ENCODE results near the gene CCDC32.

The CCDC32 gene

DNA sequence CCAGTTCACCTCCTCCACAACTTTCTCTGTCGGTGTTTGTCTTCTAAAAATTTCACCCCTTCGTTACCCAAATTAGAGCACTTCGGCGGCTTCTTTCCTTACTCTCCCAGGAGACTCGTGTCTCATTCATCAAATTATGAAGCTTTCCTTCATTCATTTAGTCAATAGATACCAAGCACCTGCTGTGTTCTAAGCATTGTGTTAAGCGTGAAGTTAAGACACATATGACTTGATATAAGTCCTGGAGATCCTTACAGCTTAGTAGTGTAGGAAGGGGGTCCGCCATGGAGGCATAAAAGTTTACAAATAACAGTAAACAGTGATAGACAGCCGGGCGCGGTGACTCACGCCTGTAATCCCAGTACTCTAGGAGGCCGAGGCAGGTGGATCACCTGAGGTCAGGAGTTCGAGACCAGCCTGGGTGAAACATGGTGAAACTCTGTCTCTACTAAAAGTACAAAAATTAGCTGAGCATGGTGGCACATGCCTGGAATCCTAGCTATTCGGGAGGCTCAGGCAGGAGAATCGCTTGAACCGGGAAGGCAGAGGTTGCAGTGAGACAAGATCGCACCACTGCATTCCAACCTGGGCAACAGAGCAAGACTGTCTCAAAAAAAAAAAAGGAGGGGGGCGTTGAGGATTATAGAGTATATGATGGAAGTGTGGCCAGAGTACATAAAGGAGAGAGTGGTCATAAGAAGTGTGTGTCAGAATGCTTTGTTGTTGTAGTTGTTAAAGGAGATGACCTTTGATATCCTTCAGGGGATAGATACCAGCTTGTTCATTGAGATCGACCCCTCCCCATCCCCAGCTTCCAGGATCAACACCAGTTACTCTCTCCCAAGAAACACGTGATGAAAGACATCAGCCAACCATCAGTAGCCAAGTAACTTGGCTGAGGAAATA is 744 bp upstream of the CCDC32 start:
- DNase-seq, result no peak

DNA sequence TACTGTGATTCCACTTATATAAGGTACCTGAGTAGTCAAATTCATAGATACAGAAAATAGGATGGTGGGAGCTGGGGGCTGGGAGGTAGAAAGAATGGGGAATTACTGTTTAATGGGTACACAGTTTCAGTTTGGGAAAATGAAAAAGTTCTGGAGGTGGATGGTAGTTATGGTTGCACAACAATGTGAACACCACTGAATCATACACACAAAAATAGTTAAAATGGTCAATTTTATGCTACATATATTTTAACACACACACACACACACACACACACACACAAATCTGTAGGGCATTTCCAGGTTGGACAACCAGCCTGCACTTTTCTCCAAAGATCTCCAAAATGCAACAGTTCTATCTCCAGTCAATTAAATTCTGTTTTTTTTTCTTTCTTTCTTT is 1.4 kb downstream of the CCDC32 start:
- no peak for DNase-seq

DNA sequence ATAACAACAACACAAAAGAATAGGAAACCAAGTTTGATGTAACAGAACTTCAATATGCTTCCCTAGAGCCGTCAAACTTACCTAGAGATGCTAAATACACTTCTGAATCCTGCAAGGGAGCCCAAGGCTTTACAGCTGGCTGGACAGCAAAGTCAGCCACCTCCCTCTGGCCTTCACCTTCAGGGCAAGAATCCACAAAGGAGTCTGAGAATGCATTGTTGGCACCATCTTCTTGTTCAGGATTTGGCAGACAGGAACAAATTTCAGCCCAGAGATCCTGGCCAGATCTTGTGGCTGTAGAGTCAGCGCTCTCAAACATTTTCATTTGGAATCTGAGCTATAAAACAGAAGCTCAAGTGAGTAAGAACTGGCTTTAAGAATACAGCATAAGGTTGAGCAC is 2.2 kb downstream of the CCDC32 start:
- DNase-seq, result no peak

DNA sequence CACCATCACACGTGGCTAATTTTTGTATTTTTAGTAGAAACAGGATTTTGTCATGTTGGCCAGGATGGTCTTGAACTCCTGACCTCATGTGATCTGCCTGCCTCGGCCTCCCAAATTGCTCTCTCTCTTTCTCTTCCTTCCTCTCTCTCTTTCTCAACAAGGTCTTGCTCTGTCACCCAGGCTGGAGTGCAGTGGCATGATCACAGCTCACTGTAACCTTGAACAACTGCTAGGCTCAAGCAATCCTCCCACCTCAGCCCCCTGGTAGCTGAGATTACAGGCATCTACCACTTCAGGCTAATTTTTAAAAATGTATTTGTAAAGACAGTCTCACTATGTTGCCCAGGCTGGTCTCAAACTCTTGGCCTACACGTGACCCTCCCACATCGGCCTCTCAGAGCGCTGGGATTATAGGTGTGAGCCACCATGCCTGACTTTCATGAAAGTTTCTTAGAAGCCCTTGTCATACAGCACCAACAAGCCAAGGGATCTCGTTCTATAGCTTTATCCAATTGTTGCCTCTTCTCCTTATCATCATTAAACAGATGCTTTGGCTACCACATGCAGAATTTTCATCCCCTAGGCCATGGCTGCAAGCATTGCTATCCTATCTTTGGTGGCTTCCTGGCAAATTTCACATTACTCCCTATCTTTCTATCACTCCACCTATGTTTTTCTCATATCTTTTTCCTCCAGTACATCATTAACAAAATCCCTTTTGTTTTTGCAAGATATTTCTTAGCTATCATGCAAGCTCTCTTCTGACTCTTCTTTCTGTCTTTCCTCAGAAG is 5.7 kb downstream of the CCDC32 start:
- DNase-seq, result no peak

DNA sequence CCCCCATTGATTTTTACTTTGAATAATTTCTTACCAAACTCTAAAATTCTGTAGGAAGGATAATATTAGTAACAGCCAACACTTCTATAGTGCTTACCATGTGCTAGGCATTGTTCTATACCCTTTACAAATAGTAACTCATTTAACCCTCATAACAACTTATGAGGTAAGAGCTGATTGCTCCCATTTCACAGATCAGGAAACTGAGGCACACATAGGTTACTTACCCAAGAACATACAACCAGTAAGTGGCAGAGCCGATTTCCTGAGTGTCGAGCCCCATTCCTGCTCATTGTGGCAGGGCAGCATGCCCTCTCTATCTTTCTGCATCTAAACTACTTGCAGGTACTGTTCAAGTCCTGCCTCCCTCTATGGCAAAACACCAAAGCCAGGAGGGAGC is 9.0 kb downstream of the CCDC32 start:
- no peak for DNase-seq

DNA sequence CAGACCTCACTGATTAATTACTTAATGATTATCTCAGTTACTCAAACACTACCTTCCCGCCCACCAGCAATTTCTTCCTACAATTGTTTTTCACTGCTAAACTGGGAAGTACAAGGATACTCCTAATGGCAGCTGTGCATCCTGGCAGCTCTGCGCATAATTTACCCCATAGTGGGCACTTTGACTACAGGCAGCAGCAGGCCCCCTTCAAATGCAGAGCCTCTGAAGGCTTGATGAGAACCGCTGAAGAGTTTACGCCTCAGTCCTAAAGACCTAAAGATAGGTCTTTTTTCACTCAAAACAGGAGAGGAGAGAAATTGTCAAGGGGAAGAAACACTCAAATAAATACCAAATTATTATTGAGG is 10.7 kb downstream of the CCDC32 start:
- DNase-seq, result no peak

DNA sequence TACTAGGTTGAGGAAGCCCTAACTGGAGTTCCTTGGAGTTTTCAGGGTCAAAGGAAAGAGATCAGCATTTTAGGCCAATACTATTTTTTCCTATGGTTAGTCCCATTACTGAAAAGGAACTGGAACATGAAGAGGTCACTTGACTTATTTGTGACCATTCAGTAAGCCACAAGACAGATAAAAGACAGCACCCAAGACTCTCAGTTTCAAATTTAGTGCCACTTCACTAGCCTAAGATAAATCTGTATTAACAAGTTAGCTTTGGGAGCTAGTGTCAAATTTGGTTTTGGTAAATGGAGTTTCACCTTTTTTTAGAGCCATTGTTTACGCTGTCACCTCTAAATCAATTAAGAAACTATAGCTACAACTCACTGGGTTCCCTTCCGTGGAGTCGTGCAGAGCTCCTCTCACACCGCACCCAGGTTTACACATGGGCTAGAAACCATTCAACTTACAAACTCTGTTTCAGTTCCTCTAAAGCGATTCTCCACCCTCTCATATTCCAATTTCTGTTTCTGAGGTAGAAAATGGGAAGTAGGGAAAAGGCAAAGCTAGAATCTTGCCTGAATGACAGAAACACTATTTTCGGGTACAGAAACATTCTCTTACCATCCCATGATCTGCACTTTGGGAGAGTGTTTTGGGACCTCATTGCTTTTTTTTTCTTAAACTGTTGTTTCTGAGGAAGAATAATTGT is 14.4 kb downstream of the CCDC32 start:
- DNase-seq, result no peak

DNA sequence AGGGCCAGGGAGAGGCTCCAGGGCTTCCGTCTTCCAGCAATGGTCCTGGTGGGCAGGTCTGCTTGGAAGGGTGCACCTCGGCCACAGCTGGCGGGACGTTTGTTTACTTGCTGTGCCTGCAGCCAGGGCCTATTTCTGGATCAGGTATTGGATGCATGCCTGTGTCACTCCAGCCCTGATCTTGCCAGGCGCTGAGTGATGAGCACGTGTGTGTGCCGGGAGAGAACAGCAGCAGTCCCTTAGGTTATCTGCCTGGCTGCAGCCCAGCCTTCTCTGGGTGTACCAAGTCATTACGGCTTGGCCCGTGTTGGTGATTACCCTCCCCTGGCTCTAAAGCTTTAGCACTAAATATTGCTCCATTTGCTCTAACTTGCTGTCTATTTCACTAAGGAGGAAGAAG is 14.9 kb downstream of the CCDC32 start:
- no peak for DNase-seq

DNA sequence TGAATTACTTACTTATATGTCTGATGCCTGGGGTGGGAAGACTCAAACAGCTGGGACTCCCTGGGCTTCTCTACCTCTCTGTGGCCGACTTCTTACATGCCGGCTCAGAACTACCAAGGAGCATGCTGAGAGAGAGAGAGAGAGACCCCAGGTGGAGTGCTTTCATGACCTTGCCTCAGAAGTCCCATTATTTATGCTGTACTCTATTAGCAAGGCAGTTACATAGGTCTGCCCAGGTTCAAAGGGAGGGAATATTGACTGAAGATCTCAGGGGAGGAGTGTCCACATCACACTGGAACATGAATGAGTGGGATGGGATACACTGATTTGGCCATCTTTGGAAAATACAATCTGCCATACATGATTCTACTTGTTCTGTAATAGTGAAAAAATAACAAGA is 16.2 kb downstream of the CCDC32 start:
- no peak for DNase-seq

DNA sequence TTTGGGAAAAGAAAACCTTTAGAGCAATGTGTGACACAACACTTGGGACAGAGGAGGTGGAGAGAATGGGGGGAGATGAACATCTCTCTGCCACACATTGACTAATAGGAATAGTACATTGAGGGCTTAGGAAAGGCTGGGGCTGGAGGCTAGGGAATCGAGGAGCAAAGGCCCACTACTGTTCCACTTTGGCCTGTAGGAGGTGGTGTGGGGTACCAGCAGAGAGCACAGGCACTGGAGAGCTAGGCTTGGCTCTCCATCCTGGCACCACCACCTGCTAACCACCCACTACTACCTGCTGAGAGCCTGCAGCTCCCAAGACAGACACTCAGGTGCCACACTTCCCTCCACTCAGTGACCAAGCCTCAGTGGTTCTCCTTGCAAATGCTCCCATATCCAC is 19.4 kb downstream of the CCDC32 start:
- no peak for DNase-seq

DNA sequence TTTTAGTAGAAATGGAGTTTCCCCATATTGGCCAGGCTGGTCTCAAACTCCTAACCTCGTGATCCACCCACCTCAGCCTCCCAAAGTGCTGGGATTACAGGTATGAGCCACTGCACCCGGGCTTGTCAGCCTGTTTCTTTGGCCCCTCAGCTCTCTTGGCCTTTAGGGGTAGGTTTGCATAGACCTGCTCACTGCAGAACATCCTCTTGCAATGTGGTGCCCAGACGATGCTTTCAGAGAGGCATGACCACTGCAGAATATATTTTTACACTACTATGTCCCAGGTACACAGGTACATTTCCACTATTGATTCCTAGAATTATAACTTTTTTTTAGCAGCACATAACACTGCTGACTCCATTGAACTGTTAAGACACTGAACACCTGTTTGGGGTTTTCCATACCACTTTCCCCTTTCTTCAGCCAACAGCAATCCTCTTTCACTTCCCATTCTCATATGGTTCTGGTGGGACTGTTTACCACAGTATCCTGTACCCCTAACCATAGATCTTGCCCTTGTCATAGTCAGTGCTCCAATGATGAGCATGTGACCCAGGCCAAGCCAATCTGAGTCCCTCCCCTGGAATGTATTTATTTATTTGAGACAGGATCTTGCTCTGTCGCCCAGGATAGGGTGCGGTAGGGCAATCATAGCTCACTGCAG is 21.1 kb downstream of the CCDC32 start:
- no peak for DNase-seq

DNA sequence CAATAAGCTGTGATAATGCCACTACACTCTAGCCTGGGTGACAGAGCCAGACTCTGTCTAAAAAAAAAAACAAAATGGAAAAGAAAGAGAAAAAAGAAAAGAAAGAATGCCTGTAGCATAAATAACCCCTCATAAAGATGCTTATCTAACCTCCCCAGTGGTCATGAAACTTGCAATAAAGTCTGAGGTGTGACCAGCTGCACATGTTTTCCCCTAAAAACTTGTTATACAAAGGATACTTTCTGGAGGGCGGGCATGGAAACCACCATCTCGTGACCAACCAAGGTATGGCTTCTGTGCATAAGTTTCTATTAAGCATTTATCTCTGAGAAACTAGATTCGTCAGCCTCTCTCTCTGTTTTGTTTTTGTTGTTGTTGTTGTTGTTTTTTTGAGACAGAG is 21.8 kb downstream of the CCDC32 start:
- DNase-seq, result no peak

DNA sequence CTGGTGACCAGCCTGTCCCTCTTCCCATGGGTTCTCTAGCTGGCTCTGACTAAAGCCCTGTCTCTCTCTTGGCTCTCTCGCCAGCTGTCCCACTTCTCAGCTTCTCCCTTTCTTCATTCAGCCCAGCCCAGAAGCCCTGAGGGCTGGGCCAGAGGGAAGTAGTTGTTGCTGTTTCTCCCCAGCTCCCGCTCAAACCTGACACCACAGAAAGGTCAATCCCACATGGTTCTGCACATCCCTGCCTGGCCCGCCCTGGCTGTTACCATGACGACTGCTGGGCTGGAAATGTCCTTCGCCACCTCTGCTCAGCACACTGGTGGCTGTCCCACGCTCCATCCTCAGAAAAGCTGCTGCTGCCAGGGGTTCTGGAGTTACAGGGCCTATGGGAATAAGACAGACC is 25.9 kb downstream of the CCDC32 start:
- DNase-seq, result no peak

DNA sequence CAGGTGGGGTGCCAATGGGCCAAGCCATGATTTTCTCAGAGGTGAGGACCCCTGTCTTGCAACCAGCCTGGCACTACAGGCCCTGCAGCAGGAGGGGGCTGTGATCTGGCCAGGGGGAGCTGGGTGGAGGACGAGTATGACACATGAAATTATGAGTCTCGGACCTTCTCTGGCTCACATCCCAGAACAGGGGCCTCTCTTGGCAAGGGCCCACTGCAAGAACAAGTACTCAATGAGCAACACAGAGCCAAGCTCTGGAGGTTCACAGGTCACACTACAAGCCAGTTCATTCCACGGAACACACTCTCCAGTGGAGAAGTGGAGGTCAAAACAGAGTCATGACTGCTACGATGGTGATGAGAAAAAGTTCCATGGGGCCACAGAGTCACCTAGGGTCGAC is 28.3 kb downstream of the CCDC32 start:
- no peak for DNase-seq

DNA sequence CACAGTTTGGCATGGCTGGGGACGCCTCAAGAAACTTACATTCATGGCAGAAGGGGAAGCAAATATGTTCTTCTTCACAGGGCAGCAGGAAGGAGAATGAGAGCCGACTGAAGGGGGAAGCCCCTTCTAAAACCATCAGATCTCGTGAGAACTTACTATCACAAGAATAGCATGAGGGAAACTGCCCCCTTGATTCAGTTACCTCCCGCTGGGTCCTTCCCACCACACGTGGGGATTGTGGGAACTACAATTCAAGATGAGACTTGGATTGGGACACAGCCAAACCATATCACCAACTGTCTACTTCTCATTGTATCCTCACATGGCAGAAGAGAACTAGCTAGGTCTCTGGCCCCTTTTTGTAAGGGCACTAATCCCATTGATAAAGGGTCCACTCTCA is 30.5 kb downstream of the CCDC32 start:
- no peak for DNase-seq

DNA sequence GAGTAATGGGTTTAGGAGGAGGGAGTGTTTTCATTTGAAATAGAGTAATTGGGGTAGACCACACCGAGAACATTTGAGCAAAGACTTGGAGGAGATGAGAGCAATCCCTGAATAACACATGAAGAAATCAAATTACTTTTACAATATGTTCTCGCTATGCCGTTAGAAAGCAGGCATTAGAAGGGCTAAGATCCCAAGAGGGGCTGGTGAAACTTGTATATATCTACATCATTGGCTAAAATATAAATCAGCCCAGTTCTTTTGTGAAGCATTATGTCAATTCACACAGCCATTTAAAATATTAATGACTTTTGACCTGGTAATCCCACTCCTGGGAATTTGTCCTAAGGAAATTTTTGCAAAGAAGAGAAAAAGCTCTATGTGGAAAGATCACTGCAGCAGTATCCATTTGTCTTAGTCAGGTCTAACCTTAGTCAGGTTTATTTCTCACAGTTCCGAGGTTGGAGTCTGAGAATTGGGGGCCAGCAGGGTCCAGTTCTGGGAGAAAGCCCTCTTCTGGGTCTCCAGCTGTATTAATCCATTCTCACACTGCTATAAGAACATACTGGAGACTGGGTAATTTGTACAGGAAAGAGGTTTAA is 31.0 kb downstream of the CCDC32 start:
- no peak for DNase-seq

DNA sequence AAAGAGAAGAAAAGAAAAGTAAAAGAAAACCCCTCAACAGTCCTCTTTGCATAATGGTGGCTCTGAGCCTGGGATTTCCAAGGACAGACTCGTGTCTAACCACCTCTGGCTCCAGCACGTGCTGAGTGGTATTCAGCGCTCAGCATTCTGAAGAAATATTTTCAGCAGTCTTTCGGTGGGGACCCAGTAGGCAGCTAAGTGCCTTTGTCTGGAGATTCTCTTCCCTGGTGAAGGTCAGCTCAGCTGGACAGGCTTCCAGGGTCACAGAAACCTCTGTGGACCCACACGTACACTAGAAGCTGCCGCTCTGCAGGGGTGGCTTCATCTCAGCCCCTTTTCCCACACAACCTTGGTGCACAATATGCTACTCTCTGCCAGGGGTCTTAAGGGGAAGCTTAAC is 36.0 kb downstream of the CCDC32 start:
- no peak for DNase-seq

DNA sequence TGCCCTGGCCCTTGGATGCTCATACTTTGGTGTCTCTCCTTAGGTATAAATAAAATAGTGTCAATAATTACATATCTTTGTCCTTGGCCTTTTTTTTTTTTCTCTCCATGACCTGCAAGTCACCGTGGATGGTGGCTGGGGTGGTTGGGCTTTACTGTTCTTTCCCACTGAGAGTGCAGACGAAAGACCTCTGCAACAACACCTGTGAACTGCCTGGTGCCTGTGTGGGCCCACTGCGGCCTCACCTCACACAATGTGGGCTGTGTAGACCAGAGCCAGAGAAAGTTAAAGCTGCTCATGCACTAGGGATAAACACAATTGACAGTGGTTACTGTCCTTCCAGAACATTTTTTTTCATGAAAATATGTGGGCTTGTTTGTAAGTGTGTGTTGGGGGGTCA is 39.0 kb downstream of the CCDC32 start:
- DNase-seq, result no peak

DNA sequence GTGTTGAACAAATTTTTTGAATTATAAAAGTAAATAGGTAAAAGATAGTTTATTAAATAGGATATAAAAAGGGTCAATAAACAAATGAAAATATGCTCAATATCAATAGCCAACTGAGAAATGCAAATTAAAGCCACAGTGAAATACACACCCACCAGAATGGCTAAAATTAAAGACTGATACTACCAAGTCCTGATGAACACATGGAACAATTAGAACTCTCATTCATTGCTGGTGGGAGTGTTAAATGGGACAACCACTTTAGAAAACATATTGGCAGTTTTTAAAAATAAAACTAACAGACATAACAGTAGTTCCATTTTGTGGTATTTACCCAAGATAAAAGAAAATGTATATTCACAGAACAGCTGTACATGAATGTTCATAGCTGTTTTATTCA is 41.2 kb downstream of the CCDC32 start:
- DNase-seq, result no peak

DNA sequence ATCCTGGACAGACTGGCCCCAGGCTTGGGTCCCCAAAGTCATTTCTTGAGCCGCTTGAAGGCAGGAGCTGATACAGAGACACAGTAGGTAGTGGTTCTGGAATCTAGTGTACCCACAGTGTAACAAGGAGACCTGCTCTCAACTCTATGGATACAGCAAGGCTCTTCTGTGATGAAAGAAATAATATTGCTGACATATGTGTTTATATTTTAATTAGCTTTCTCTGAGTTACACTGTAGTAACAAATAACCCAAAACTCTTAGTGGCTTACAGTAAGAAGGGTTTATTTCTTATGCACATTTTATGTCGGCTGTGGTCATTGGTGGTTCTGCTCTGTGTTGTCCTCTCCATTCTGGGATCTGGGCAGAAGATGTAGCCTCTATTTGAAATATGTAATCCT is 48.5 kb downstream of the CCDC32 start:
- DNase-seq, result no peak

DNA sequence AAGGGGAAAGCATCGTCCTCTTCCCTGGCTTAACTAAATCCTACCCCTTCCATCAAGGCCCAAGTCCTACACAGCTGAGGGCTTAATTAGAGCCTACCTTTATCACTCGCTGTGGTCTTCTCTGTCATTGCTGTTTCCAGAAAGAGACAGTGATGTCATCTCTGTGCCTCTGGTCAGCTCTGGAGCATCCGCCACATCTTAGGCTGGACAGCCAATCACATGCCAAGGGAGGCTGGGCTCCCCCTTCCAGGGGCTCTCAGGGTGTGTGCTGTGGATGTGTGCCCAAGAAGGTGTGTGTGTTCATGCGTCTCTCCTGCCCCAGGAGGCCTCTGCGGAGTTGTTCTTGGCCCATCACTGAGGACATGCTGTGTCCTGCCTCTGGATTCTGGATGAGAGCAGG is 51.2 kb downstream of the CCDC32 start:
- no peak for DNase-seq

DNA sequence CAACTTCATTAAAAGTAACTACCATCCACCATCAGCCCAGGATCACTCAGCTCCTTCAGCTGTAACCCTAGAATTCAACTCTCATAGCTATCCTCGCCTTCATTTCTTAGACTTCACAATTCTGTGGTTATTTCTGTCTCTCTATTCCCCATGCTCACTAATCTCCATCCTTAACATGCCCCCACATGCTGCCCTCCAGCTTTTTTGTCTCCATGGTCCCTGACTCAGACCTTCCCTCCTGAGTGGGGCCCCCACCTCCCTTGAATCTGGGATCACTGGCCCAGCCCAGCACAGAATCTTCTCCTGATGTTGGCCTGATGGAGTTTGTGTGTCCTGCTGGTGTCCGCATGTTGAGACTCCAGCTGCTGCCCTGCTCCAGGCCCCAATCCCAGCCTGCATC is 52.4 kb downstream of the CCDC32 start:
- no peak for DNase-seq
